HG03280 (cell line): Measurements from ENCODE around the gene SH3RF2.
"Not testable (repeated sequence)": the region's sequence is repeated elsewhere in the genome, so short reads cannot be mapped to it uniquely, and the experiment has no call there.

Source experiments
- ATAC-seq: cut with Tn5 transposase; IDR thresholded peaks from one replicate; pipeline ENCODE4 v1.9.1; 2021; ENCODE audit warnings: mild to moderate bottlenecking, moderate library complexity; ENCODE audit not compliant: unreplicated experiment

The SH3RF2 gene

DNA sequence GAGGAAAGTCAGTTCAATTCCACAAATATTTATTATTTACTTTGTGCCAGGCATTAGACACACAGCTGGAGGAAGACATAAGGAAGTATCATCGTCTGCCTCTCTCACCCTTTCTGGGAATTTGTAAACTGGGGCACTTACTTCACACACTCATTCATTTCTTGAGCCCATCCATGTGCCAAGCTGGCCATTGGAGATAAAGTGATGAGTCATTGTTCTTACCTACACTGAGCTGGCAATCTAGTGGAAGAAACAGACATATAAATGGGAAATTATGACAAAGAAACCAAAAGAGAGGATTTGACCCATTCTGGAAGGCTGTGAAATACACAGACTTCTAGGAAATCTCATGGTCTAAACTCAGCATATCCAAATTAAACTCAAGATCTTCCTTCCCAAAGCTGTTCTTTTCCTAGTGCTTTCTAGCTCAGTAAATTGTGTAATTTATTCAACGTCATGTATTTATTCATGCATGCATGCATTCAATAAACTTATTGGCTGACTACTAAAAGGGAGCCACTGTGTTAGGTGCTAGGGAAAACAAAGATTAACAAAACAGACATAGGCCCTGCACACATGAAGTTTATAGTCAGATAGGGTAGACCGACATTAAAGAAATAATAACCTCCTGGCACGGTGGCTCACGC is 65.3 kb downstream of the SH3RF2 start:
- no peak for ATAC-seq

DNA sequence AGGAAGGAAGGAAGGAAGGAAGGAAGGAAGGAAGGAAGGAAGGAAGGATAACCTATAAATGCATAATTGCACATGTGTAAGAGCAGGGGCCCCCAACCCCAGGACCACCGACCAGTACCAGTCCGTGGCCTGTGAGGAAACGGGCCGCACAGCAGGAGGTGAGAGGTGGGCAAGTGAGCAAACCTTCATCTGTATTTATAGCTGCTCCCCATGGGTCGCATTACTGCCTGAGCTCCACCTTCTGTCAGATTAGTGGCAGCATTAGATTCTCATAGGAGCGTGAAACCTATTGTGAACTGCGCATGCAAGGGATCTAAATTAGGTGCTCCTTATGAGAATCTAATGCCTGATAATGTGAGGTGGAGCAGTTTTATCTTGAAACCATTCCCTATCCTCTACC is 66.1 kb downstream of the SH3RF2 start:
- ATAC-seq = no peak

DNA sequence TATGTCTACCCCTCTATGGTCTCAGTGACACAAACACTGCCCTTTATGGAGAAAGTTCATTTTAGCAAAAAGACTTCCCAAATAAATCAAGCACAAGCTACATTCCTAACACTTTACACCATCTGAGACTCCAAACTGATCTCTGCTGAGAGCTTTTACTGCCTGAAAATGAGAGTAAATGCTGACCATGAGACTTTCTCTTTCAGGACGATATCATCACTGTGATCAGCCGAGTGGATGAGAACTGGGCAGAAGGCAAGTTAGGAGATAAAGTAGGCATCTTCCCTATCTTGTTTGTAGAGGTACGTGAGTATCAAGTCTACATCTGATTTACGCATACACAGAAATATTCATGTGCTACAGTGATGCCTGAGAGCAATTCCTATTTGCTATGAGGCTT is 67.5 kb downstream of the SH3RF2 start:
- ATAC-seq = no peak

DNA sequence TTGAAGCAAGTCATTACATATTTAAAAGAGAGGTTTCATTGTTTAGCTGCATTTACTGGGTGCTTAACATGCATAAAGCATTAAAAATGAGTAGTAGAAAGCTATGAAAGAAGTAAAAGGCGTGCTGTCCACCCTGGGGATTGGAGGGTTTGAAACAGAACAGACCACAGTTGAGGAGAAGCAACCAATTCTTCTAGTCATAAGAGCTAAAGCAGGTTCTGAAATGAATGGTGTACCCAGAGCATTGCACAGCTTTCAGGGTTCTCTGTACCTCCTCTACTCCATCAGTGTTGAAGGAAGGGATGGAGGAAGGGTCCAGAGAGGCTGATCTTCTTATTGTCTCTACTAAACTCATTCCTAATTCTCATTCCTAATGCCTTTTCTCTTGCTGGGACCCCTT is 68.9 kb downstream of the SH3RF2 start:
- ATAC-seq = no peak

DNA sequence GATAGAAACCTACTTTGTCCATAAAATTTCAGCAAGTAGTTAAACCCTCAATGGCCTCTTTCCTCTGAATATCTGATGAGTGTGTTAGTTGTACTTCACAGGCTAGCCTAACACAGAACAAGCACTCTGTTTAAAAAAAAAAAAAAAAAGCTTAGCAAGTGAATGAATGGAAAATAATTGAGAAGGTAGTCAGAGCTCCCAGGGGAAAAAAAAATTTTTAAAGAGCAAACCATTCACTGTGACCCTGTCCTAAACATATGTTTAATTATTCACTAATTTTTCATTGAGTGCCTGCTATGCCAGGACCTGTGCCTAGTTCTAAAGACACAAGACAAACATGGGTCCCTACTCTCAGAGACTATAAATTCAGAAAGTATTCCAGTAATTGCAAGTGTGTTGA is 69.3 kb downstream of the SH3RF2 start:
- ATAC-seq = no peak

DNA sequence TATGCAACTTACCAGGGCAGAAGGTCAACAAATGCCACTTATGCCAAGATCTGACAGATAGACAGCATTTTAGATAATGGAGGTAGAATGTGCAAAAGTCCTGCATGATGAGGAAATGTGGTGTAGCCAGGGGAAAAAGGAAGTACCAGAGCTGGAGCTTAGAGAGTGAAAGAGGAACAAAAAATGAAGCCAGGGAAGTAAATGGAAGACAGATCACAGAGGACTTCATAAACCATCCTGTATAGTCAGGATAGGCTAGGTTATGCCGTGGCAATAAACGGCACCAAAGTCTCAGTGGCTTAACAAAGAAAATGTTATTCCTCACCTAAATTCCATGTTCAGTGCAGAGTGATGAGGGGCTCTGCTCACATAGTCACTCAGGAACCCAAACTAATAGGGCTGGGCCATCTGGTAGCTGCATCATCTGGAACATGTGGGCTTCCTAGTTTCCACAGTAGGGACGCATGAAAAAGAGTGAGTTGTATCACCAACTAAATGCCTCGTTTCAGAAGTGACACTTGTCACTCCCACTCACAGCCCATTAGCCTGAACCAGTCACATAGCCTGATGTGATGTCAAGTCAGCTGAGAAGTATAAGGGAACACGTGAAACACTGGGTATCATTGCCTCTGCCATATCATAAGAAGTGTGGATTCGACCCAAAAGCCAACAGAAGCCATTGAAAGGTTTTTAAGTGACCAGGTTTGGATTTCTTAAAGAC is 70.3 kb downstream of the SH3RF2 start:
- no peak for ATAC-seq

DNA sequence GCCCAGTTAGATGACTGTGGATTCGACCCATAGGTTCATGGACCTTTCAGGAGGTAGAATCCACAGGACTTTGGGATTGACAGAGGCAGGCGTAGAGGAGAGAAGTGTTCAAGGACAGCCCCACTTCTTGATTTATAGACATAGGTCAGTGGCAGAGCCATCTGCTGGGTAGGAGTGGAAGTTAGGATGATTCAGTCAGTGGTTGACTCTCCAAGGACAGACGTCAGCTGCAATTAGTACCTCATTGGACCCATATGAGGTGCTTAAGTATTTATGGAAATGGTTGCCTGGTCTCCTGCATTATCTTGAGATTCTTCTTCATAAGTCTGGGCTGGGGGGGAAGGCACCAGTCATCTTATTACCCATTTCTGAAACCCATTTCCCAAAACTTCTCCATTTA is 70.9 kb downstream of the SH3RF2 start:
- ATAC-seq = no peak

DNA sequence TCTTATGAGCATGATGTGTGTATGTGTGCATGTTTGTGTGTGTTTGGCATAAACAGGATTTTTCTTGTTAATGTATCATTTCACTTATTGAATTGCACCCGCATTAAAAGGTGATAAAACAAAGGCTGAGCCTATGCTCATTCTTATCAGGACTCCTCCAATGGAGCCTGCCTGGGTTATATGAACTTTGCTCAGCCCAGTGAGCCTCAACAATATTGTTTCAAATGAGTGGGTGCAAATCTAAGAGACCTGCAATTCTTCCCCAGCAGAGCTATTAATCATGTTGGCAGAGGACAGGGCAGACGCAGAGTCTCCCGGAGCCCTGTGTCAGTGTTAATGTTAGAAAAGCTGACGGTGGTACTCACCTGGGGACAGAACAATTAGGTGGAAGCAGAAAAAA is 71.6 kb downstream of the SH3RF2 start:
- ATAC-seq = no peak

DNA sequence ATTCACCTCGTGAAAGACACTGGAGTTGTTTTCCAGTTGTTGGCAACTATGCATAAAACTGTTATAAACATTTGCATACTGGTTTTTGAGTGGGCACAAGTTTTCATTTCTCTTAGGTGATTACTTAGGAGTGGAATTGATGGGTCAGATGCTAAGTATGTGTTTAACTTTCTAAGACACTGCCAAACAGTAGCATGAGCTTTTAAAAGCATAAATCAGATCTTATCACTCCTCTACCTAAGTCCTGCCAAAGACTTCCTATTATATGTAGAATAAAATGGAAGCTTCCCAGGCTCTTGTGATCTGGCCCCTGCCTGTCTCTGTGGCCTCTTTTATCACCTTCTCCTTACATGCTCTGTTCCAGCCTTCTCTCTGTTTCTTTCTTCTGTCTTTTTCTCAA is 72.6 kb downstream of the SH3RF2 start:
- no peak for ATAC-seq

DNA sequence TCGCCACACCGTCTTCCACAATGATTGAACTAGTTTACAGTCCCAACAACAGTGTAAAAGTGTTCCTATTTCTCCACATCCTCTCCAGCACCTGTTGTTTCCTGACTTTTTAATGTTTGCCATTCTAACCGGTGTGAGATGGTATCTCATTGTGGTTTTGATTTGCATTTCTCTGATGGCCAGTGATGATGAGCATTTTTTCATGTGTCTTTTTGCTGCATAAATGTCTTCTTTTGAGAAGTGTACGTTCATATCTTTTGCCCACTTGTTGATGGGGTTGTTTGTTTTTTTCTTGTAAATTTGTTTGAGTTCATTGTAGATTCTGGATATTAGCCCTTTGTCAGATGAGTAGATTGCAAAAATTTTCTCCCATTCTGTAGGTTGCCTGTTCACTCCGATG is 74.1 kb downstream of the SH3RF2 start:
- ATAC-seq = not testable (repeated sequence)

DNA sequence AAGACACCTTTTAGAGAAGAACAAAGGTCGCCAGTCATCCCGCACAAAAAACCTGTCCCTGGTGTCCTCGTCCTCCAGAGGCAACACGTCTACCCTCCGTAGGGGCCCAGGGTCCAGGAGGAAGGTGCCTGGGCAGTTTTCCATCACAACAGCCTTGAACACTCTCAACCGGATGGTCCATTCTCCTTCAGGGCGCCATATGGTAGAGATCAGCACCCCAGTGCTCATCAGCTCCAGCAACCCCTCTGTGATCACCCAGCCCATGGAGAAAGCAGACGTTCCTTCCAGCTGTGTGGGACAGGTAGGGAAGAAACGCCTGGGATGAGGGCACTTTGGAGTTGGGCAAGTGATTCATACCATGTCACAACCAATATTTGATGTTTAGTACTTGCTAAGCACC is 77.4 kb downstream of the SH3RF2 start:
- ATAC-seq = no peak

DNA sequence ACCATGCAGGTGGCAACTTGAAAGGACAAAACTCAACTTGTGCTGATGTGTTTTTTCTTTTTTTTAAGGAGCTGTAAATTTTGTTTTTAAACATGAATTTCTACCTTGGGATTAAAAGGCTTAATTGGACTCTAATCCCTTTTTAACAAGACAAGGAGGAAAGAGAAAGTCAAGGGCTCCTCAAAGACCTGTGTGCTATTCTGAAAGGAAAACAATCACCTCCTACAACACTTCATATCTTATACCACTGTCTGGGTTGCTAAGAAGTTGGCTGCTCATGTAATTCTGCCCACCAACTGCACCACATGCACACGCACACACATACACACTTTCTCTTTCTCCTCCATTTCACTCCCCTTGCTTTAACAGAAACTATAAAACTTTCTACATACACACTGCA is 78.6 kb downstream of the SH3RF2 start:
- no peak for ATAC-seq

DNA sequence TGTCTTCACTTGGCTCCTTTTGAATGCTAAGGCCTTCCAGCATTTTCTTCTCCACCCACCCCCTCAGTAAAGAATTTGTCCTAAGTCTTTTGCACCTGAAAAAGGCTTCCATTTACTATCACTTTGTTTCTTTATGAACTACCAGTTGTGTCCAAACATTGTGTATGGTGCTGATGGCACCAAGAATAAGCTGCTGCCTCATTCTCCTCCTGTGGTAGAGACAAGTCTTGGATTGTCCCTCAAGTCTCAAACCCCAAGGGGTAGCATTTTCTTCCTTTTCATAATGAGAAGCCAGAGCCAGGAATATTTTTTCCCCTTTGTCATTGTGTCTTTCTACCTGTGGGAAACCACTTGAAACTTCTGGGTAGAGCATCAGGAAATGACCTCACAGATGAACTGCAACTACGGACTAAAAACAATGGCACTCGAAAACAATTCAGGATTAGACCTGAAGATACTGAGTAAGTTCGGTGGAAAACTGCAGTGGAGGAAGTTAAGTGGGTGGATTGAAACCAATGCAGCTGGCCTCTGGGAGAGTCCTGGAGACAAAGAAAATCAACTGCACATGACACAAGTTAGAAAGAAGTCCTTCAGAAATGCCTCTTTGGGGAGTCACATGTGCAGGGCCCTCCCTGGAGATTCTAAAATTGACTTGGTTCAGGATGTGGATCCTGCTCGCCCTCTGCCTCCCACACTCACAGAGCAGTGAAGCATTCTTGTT is 80.5 kb downstream of the SH3RF2 start:
- no peak for ATAC-seq

DNA sequence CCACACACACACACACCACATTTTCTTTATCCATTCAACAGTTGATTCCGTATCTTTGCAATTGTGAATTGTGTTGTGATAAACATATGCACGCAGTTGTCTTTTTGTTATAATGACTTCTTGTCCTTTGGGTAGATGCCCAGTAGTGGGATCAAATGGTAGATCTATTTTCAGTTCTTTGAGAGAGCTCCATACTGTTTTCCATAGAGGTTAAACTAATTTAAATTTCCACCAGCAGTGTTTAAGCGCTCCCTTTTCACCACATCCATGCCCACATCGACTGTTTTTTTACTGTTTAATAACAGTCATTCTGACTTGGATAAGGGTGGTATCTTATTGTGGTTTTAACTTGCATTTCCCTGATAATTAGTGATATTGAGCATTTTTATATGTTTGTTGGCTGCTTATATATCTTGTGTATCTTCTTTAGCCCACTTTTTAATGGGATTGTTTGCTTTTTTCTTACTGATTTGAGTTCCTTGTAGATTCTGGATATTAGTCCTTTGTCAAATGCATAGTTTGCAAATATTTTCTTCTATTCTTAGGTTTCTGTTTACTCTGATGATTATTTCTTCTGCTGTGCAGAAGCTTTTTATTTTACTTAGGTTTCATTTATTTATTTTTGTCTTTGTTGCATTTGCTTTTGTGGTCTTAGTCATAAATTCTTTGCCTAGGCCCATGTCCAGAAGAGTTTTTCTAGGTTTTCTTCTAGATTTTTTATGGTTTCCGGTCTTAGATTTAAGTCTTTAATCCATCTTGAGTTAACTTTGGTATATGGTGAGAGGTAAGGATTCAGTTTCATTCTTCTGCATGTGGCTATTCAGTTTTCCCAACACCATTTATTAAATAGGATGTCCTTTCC is 82.4 kb downstream of the SH3RF2 start:
- ATAC-seq = no peak

DNA sequence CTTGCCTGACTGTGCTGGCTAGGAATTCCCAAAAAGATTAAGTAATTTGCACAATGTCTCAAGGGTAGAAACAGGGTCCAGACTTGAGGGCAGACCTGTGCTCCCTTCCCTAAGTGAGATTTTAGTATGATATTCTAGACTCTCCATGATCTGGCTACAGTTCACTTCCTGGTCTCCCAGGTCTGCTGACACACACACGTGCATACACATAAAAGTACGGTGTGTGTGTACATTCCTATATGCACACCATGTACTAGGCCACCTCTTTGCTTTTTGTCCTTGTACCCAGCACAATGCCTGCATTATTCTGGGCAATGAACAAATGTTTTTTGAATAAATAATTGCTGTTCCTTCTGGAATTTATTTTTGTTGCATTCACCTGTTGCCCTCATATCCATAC is 83.7 kb downstream of the SH3RF2 start:
- ATAC-seq = no peak

DNA sequence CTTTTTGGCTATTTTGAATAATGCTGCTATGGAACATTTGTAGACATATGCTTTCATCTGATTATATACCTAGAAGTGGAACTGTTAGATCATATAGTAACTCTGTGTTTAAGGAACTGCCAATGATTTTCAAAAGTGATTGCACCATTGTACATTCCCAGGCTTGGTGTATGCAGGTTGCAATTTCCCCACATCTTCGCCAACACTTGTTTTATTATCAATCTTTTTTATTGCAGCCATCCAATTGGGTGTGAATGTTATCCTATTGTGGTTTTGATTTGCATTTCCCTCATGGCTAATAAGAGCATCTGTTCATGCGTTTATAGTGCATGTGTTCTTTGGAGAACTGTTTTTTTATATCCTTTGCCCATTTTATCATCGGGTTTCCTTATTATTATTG is 87.7 kb downstream of the SH3RF2 start:
- ATAC-seq = no peak

DNA sequence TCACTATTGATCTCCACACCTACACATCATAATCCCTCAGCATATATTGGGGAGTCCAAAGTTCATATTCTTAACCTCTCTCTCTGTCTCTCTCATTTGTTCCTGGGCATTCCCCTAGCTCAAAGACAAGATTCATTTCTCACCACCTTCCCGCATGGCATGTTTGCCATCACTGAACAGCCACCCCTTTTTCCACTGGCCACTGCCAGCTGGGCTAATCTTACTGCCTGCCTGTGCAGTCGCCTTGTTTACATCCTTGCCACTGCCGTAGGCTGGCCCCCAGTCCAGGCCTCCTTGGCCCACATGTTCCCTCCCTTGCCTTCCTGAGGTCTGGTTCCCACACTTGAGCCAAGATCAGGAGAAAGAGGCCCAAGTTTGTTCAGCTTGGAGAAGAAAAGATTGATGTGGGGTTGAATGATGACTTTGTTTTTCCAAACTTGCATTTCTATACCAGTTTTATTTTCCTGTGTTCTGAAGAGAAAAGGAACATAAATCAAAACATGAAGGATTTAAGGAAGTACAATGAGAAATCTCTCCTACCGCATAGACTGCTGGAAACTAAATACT is 88.8 kb downstream of the SH3RF2 start:
- no peak for ATAC-seq

DNA sequence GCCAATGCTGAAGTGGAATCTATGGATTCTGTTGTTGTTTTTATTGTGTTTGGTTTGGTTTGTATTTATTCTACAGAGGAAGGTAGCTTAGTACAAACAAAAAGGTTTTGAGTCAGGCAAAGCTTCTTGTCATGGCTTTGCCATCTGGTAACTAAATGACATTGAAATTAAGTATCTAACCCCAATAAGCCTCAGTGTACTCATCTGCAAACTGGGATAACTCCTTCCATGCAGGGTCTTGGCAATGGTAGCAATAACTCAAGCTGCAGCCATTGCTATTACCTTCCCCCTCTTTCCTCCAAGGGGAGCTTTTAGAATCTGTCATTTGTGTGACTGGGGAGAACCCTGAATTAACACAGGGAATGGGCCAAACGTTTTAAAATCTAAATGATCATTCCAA is 89.3 kb downstream of the SH3RF2 start:
- no peak for ATAC-seq

DNA sequence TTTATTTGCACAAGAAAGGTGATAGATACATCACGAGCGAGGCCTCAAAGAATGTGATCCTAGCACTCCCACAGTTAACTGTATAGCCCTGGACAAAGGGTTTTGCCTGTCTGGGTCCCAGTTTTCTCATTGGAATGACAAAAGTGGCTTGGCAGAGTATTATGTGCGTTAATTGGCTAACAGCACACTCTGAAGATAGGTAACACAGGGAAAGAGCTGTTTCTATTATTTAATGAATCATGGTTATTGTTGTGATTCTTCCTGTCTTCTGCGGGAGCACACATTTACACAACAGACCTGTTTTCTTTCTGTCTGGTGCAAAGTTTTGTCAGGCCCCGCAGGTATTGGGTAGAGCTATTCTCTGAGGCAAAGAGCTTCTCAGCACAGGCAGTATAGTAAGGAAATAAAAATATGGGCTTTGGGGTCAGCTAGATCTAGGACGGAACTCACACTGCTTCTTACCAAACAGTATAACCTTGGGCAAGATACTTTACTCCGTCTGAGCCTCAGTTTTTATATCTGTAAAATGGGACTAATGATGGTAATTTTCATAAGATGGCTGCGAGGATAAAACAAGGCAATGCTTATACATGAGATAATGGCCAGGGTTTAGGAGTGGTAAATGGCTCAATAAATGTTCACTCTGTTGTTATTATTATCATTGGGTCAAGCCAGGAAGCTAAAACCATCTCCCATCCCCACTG is 90.1 kb downstream of the SH3RF2 start:
- no peak for ATAC-seq

DNA sequence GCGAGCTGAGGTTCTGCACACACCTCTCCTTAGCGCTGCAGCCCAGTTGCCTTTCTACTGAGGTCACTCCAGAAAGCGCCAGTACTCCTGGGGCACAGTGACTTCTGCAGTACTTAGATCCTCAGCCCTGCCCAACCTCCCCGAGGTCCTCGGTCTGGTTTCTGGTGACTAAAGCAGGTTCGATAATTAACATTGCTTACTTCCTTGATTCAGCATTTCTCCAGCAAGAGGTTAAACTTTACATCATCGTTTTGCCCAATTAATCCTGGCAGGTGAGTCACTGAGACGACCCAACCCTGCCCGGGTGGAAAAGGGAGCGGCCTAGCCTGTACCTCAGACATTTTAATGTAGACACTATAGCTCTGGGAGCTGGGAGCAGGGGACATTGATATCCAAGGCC is 91.4 kb downstream of the SH3RF2 start:
- no peak for ATAC-seq
